Activated CD4-positive, alpha-beta T cell treated with anti-CD3 and anti-CD28 coated beads, Interleukin-2, Interleukin-6, amounts not matched to agents 100 ng/mL and 50 ng/mL, durations not matched to agents 16 hours and 8 hours (primary cell): Measurements from ENCODE around the gene KRTAP8-1.

Source experiments
- DNase-seq: peaks from one replicate; pipeline ENCODE4 v3.0.0-alpha.2; 2020

Gene KRTAP8-1, protein sequence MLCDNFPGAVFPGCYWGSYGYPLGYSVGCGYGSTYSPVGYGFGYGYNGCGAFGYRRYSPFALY

DNA sequence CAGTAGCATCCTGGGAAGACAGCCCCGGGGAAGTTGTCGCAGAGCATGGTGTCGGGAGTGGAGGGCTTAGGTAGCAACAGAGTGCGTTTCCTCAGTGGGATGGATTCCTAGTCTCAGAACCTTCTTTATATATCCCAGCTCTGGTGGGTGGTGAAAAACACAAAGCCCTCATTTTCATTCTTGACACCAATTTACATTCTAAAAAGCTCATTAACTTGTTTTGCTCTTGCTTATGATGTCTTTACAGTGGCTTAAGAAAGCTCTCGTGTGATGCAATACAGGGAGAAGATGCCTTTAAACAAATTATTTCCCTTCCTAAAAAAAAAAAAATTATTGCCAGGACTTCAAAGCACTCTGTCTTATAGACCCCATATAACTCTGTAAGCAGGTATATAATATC, at the start of gene KRTAP8-1:
Gene KRTAP8-1, minus strand, starts transcription at position 101 of the 400 bp plus-strand sequence. Its CDS starts 54 bp downstream, at position 47.
- no peak for DNase-seq

DNA sequence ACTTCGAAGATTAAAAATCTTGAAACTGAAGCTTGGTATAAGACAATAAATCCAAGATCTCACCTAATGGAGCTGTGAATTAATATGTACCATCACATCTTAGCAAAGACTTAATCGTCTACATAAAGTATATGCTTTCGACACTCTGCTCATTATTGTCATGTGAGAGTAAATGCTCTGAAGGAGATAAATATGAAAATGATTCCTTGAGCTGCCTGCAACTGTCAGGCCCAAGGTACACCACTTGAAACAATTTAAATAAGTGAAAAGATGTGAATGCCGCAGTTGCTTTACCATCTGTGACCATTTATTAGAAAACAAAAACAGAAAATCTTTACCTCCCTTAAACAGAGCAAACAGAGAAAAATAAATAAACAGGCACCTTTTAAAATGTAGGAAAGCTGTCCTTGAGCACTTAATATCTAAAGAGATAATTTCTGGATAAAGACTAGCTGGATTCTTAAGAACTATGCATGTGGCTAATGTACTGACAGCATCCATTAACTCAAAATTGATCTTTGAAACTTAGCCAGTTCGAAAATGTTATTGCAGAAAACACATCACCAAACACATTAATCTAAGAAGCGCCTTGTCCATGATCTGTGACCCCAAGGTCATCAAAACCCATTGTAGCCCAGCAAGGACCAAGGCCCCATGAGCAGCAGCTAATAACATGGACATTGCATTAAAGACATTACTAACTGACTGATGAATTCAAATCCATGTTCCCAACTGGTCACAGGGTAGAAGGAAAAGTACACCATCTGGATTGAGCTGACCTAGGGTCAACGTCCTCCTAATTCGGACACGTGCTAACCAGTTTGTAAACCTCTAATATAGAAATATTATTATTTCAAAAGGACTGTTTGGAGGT, 34.8 kb upstream of the KRTAP8-1 start:
- DNase-seq, result no peak

DNA sequence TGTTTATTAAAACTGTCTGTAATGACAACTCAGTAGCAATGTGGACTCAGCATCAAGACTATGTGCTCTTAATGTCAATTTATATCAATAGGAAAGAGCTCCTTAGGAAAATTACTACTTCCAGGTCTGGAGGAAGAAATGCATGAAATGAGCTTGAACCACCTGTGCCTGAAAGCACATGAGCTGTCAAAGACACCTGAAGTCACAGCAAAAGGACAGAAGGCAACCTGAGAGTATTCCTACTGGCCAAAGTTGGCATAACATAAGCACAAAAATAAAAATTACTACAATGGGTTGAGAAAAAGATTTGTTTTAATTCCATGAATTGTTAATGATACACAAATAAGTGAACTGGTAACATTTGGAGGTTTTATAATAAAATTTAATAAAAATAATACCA, 29.9 kb upstream of the KRTAP8-1 start:
- DNase-seq, result no peak

DNA sequence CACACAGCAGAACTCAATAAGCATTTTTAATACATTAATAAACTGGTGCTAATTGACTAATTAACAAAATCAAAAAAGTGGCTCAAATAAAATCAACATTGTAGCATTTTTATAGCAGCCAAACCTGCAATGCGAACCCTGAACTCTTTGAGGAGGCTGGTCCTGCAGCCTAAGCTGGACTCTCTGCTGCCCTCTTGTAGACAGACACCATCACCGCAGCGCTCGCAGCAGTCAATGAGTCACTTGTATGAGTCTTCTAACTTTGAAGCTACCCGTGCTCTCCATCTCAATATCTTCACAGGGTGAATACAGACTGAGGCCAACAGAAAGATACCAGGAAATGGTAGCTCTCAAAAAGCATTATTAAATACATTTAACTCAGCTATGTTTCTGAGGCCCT, 26.2 kb upstream of the KRTAP8-1 start:
- peak; percentile 56 for DNase-seq

DNA sequence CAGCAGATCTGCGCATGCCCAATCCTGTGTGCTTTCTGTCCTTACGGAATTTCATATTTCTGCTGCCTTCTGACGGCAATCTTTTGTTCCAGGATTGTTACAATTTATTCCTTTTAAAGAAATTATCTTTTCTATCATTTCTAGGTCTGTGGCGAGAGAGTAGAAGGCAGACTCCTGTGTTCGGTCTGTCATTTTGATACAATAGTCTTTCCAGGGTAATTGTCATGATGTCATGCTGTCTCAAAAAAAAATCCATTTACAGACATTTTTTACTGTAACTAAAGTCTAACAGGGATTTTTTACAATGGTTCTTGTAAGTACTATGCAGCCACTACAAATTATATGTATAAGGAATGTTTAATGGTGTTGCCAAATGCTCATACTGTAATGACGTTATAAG, 25.5 kb upstream of the KRTAP8-1 start:
- DNase-seq, result no peak

DNA sequence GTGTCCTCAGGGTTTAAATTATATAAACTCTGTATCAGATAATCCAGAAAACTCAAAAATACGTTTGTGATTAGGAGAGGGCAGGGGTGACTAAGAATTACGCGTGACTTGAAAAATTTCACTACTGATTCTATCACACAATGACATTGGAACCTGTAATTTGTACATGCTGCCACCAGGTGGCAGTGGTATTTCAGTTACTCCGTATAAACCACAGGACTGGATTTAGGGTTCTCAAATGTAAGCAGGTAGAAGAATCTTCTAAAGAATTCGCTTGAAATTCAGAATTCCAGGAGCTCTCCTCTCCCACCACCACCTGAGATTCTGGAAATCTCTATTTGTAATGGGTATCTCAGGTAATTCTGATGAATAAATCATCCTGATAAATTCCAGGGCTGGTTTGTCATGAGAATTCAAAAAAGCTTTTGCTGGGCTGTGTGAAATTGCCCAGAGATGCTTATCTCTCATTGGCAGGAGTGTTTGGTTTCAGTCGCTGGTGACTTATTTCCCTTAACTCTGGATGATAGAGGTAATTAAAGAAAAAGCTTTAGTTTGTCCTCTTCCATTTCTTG, 18.2 kb upstream of the KRTAP8-1 start:
- peak; percentile 61 for DNase-seq

DNA sequence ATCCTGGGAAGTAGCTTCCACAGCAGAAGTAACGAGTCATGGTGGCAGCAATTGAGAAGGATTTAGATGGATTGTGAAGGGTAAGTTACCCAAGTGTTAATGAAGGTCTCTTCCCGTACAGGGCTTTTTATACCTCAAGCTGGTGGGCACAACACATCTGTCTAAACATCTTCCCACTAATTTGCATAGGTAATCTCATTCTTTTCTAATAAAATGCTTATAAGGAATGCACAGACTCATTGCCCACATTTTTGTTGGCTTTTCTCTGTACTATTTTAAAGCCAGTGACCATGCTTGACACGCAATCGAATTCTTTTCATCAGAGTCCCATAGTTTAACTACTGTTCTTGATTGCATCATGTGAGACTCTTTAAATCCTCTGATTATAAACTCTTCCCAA, 16.6 kb upstream of the KRTAP8-1 start, which contains the start of gene KRTAP7-1:
Gene KRTAP7-1, minus strand, starts transcription at position 101 of the 400 bp plus-strand sequence. Its CDS starts 61 bp downstream, at position 40.
- DNase-seq, result no peak

DNA sequence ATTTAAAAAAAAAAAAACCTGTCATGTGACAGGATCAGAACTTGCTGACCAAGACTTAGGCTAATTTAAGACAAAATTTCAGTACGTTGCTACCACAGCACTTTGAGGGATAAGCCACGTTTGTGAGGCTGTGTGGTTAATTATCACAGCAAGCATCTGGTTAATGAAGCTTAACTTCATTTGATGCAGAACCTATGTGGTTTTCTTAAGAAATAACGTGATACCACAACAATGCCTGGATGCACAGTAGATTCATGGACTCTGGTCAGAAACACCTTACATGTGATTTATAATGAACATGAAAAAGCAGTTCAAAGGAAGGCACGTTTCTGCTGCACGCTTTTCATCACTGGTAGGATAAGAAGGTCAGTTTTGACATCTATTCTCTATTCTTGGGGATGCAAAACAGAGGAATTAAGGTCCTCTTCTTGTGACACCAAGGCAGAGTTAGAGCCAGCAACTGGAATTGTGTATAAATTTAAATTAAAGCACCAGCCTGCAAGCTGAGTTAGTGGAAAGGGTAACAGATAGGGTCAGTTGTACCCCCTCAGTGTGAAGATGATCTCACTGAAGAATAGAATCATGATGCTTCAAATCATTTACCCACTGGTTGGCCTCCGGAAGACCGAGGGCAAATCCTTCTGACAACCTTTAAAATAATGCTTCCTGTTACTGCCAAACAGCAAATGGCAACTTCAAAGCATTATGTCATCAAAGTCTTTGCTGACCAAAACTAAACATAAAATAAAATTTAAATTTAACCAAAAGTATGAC, 6.0 kb upstream of the KRTAP8-1 start:
- no peak for DNase-seq

DNA sequence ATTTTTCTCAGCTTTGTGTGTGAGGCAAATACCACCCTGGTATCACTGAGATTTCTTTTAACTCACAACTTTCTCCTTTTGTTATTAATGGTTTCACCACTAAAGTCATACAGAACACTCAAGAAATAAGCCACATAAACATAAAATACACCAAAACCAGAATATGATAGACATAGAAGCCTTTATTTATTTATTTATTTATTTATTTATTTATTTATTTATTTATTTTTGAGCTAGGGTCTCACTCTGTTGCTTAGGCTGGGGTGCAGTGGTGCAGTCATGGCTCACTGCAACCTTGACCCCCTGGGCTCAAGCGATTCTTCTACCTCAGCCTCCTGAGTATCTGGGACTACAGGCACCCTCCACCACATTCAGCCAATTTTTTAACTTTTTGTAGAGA, 12.5 kb downstream of the KRTAP8-1 start:
- no peak for DNase-seq

DNA sequence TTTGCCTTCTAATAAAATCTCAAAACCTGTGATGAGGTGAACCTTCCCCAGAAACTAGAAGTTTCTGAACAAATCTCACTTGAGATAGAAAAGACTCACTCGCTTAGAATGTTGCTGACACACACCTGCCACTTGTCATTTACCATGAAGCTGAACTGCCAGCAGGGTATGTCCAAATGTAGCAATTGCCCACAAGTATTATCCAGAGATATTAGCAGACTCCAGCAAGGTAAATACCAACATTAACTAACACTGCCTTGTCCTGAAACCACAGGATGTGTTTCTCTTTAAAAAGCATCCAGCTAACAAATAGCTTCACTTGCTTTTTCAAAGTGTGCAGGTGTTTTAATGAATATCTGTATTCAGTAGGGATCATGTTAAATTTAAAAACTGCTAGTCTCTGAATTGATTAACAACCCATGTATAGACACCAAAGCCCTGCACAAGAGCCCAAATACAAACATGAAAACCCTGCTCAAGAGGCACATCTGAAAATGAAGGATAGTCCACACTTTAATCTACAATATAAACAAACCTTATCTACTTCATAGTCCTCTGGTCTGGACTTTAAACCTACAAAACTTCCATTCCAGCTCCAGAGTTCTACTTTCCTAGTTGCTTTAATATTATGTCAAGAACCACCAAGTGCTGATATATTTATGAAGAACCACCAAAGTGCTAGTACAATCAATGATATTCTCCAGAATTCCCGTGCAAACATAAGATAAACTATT, 19.3 kb downstream of the KRTAP8-1 start:
- no peak for DNase-seq

DNA sequence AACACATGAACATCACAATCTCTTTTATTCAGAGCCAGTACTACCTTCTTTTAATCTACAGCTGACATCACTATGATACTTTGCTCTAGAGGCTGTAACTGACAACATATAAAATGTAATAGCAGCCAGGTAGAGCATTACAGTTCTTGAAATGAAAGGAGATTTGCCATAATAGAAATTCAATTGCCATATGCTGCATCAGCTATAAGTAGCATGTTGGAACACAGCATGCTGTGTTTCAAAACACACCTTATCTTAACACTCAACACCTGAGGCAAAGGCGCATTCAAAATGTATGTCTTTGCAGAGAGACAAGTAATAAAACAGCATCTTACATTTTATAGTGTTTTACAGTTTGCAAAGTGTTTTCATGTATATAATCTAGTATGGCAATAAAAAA, 33.8 kb downstream of the KRTAP8-1 start:
- no peak for DNase-seq

DNA sequence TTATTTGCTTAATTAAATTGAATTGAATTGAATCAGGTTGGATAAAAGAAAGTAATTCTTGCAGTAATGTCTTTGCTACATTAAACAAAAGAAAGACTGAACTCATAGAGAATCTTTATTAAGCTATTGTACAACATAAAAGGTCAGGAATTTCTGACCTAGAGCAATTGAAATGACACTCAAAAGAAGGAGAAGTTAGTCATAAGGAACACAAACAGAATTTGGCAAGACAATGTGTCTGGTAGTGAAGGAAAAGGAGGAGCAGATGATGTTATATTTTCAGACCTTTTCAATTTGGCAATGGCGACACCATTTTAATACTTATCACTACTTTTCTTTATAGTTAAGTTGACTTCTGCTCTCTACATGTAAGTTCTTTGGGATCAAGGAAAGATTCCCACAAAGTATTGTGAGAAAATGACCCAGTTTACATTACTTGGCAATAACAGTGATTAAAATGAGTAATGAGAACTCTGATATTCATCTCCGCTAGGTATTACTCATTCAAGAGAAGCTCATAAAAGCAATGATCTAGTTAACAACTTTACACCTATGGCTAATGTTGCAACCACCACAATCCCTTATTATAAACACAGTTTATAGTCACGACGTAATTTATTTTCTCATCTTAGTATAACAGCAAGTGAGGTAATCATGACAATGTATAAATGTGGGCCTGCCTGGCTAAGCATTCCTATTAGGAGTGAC, 43.2 kb downstream of the KRTAP8-1 start:
- DNase-seq, result no peak
